Progenitor cell of endocrine pancreas (in vitro differentiated cells): Measurements from ENCODE around the gene ITPRID2. TPM values are rescaled to one million over a fixed set of nuclear protein-coding genes. Genes with fewer than 3 reads are reported as not detected.

ENCODE experiments used
- DNase-seq: peaks from one replicate; pipeline ENCODE4 v3.0.0; 2021; ENCODE audit warnings: low spot score; ENCODE audit not compliant: unreplicated experiment
- H3K27ac Mint-ChIP-seq: 2 replicates; pipeline ENCODE4 v1.8.0; 2021; ENCODE audit warnings: mild to moderate bottlenecking, moderate library complexity, mixed read lengths
- H3K27me3 Mint-ChIP-seq: 2 replicates; pipeline ENCODE4 v1.8.0; 2021; ENCODE audit warnings: mixed read lengths
- H3K36me3 Mint-ChIP-seq: 2 replicates; pipeline ENCODE4 v1.8.0; 2022; ENCODE audit warnings: mixed read lengths; ENCODE audit not compliant: insufficient read depth
- H3K4me1 Mint-ChIP-seq: 2 replicates; pipeline ENCODE4 v1.8.0; 2021; ENCODE audit warnings: low read depth, mixed read lengths
- H3K4me3 Mint-ChIP-seq: 2 replicates; pipeline ENCODE4 v1.8.0; 2021; ENCODE audit warnings: low read depth, mild to moderate bottlenecking, moderate library complexity, mixed read lengths
- H3K9me3 Mint-ChIP-seq: 2 replicates; pipeline ENCODE4 v1.8.0; 2021; ENCODE audit warnings: low read depth, mixed read lengths
- total RNA-seq: library from RNA; stranded (reverse); gene quantifications from 2 replicates; pipeline ENCODE4 v1.2.1, GENCODE V29; 2021
- TF ChIP-seq, protein P1 (sequence below): fragments of 200-600 bp; sonication (generic); IDR thresholded peaks from one replicate; pipeline ENCODE4 v1.5.0; 2021; ENCODE audit warnings: antibody characterized with exemption, mild to moderate bottlenecking; ENCODE audit not compliant: unreplicated experiment

Gene ITPRID2
- total RNA-seq, 1 donor from 2014 or later, result 69.7 TPM

DNA sequence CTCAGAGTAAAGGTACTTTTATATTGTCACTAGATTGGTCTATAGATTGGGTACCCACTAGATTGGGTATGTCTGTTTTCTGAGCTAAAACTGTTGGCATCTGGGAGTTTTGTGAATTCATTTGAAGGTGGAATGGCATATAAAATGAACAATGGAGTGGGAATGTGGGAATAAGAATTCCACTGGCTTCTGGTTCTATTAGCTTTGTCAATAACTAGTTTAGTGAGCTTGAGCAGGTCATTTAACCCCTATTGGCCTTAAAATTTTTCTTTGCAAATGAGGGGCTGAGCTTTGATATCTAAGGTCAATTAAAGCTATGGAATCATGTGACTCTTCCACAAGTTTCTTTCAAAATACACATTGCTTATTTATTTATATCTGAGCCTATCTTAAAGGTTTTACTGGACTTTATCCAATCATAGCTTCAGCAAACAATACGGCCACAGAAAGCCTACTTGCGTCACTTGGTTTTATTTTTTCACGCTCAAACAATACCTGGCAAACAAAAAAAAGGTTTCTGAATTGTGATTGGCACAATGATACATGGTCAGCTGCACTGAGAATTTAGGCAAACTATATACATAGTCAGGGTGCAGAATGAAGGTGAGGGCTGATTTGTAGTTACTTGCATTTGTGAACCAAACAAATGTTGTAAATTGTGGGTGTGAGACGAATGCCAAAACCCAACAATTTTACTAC, 28.8 kb upstream of the ITPRID2 start:
- Mint-ChIP-seq H3K9me3 (no peaks in the 10 kb centered on the region), H3K4me1 (no peaks in the 10 kb centered on the region), H3K27me3 (no peaks in the 10 kb centered on the region), H3K27ac (no peak overlapping the region), H3K4me3 (no peak overlapping the region), H3K36me3 (no peaks in the 10 kb centered on the region)
- TF ChIP-seq, protein P1, sequence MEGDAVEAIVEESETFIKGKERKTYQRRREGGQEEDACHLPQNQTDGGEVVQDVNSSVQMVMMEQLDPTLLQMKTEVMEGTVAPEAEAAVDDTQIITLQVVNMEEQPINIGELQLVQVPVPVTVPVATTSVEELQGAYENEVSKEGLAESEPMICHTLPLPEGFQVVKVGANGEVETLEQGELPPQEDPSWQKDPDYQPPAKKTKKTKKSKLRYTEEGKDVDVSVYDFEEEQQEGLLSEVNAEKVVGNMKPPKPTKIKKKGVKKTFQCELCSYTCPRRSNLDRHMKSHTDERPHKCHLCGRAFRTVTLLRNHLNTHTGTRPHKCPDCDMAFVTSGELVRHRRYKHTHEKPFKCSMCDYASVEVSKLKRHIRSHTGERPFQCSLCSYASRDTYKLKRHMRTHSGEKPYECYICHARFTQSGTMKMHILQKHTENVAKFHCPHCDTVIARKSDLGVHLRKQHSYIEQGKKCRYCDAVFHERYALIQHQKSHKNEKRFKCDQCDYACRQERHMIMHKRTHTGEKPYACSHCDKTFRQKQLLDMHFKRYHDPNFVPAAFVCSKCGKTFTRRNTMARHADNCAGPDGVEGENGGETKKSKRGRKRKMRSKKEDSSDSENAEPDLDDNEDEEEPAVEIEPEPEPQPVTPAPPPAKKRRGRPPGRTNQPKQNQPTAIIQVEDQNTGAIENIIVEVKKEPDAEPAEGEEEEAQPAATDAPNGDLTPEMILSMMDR, result no peak
- no peak for DNase-seq

DNA sequence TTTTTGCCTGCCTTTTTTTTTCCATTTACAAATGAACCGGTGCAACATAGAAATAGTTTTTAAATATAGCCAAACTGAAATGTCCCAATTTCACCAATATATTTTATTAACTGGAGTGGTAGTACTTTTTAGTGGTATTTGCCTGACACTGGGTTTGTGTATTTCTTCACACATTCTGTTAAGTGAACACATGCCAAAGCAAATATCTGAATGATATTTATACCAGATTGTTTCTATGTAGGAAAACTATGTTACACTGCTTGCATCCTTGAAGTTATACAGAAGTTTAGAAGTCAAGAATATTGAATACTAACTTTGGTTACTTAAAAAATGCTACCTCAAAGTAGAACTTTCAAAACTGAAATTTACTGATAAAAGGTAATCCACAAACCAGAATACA, 19.4 kb upstream of the ITPRID2 start:
- Mint-ChIP-seq H3K36me3 (no peaks in the 10 kb centered on the region), H3K4me3 (no peak overlapping the region), H3K27me3 (no peaks in the 10 kb centered on the region), H3K4me1 (no peaks in the 10 kb centered on the region), H3K27ac (no peak overlapping the region), H3K9me3 (no peaks in the 10 kb centered on the region)
- TF ChIP-seq, protein P1, result no peak
- no peak for DNase-seq

DNA sequence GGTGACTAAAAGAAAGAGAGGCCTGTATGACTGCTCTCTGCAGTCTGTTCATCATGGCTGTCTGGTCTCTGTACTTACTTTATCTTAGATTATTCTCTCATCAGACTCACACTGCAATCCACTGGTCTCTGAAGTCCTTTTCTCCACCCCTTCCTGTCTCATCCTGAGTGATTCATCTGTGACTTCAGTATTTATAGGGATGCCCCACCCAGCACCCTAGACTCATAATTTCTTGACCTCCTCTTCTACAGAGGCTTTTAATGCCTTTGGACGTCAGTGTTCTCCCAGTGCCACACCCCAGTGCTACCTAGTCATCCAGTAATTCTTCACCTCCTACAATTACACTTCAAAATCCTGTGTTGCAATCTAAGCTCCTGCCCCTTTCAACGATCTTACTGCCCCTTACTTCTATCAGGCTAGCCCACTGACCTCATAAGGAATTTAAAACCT, 14.9 kb upstream of the ITPRID2 start:
- H3K4me1 Mint-ChIP-seq, result no peaks in the 10 kb centered on the region
- H3K4me3 Mint-ChIP-seq, result no peak overlapping the region

DNA sequence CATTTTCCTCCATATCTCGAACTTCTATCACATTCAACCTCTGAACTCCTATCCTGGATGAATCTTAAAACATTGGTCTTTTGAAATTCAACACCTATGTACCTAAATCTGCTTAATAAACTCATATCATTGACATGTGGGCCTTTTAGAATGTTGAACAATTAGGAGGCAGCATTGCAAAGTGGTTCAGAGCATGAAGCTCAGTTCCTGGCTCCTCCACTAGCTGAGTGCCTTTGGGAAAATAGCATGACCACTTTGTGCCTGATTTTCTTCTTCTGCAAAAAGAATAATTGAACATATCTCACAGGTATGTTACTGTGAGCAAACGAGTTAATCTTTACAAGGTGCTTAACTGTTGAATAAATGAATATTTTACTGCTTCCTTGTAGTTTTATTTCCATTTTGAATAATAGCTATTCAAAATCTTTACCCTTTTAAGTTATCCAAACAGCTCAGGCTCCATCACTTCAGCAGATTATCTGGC, 14.3 kb upstream of the ITPRID2 start:
- H3K36me3 Mint-ChIP-seq, result no peaks in the 10 kb centered on the region
- TF ChIP-seq, protein P1, result no peak
- DNase-seq, result no peak
- H3K9me3 Mint-ChIP-seq, result no peaks in the 10 kb centered on the region
- H3K27ac Mint-ChIP-seq, result no peak overlapping the region
- no peaks in the 10 kb centered on the region for H3K4me1 Mint-ChIP-seq
- no peak overlapping the region for H3K4me3 Mint-ChIP-seq
- no peaks in the 10 kb centered on the region for H3K27me3 Mint-ChIP-seq

More for the DNA sequence above, 14.9 kb upstream of the ITPRID2 start:
- DNase-seq, result no peak
- Mint-ChIP-seq H3K27ac (no peak overlapping the region), H3K27me3 (no peaks in the 10 kb centered on the region), H3K36me3 (no peaks in the 10 kb centered on the region), H3K9me3 (no peaks in the 10 kb centered on the region)
- TF ChIP-seq, protein P1, result no peak

DNA sequence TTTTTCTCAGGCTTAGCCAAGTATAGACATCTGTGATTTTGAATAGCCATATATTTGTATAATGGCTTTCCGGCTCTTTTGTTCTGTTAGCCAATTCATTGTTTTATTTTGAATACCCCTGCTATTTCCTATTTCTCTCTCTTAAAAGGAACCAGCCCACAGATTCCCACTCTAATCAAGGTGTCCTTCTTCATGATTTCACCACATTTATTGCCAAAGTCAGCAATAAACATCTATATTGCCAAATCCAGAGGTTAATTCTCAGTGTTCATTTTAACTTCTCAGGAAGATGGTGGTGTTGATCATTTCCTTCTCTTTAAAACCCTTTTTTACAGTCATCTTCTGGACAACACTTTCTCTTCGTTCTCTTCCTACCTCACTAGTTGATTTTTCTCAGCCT, 13.1 kb upstream of the ITPRID2 start:
- H3K27ac Mint-ChIP-seq, result no peak overlapping the region
- H3K9me3 Mint-ChIP-seq, result no peaks in the 10 kb centered on the region
- TF ChIP-seq, protein P1, result no peak

More for the DNA sequence above, 13.1 kb upstream of the ITPRID2 start:
- Mint-ChIP-seq H3K36me3 (no peaks in the 10 kb centered on the region), H3K27me3 (no peaks in the 10 kb centered on the region), H3K4me1 (no peaks in the 10 kb centered on the region), H3K4me3 (no peak overlapping the region)
- DNase-seq, result no peak
